HG02759 (cell line): ENCODE measurements around the gene HLF.

Source experiments
- ATAC-seq: cut with Tn5 transposase; IDR thresholded peaks from one replicate; pipeline ENCODE4 v1.9.1; 2021; ENCODE audit warnings: mild to moderate bottlenecking, moderate library complexity; ENCODE audit not compliant: unreplicated experiment

Gene HLF

DNA sequence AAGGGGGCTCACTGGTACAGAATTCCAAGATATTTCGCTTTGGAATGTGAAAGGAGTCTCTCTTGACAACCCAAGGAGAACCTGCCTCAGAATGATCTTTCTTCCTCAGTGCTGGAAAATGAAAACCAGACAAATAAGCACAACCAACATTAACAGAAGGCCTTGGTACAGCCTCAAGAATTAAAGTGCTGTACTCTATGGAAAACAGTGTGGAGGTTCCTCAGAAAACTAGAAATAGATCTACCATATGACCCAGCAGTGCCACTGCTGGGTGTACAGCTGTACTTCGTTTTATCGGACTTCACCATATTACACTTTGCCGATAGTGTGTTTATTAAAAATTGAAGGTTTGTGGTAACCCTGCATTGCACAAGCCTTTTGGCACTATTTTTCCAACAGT, 25.2 kb downstream of the HLF start:
- ATAC-seq, result no peak

DNA sequence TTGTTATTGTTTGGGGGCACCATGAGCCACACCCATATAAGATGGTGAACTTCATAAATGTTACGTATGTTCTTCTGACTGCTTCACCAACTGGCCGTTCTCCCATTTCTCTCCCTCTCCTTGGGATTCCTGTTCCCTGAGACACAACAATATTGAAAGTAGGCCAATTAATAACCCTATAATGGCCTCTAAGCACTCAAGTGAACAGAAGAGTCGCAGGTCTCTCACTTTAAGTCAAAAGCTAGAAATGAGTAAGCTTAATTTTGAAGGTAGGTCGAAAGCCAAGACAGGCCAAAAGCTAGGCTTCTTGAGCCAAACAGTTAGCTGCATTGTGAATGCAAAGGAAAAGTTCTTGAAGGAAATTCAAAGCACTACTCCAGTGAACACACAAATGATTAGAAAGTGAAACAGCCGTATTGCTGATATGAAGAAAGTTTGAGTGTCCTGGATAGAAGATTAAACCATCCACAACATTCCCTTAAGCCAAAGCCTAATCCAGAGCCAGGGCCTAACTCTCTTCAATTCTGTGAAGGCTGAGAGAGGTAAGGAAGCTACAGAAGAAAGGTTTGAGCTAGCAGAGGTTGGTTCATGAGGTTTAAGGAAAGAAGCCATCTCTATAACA, 25.8 kb downstream of the HLF start:
- no peak for ATAC-seq

DNA sequence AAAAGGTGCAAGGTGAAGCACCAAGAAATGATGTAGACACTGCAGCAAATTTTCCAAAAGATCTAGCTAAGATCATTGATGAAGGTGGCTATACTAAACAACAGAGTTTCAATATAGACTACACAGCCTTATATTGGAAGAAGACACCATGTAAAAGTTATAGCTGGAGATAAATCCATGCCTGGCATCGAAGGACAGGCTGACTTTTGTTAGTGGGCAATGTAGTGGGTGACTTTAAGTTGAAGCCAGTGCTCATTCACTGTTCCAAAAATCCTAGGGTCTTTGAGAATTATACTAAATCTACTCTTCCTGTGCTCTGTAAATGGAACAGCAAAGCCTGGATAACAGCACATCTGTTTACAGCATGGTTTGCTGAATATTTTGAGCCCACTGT, 26.4 kb downstream of the HLF start:
- ATAC-seq, result no peak

DNA sequence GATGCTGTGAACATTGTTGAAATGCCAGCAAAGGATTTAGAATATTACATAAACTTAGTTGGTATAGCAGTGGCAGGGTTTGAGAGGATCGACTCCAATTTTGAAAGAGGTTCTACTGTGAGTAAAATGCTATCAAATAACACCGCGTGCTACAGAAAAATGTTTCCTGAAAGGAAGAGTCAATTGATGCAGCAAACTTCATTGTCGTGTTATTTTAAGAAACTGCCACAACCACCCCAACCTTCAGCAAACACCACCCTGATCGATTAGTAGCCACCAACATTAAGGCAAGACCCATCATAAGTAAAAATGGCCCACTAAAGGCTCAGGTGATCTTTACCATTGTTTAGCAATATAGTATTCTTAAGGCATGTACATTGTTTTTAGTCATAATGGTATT, 27.3 kb downstream of the HLF start:
- ATAC-seq, result no peak

DNA sequence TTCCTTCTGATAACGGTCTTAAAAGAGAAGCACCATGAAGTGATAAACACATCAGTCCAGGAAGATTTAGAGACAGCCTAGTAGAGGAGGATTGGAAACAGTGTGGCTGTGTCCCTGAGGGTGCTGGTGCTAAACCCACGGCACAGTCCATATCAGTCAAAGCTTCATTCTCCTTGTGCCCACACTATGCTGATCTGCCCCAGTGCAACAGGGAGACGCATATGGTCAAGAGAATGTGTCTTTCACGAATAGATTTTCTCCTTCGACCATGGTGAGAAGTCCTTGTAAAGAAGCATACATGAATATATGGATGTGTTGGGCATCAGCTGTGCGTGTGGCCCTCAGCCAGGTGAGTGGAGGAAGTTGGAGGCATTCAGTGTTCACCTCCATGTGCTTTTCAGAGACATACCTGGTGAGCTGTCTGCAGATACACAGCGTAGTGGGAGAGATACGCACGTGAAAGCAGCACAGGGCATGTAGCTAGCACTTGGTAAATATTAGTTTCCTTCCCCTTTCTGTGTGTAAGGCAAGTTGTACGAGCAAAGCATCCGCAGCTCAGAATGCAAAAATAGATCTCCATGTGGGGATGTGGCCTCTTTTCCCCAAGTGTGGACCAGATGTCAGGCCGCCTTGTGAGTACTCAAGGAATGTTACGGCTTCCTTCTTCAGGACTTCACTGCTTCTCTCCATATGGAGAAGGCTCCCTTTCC, 29.4 kb downstream of the HLF start:
- no peak for ATAC-seq

DNA sequence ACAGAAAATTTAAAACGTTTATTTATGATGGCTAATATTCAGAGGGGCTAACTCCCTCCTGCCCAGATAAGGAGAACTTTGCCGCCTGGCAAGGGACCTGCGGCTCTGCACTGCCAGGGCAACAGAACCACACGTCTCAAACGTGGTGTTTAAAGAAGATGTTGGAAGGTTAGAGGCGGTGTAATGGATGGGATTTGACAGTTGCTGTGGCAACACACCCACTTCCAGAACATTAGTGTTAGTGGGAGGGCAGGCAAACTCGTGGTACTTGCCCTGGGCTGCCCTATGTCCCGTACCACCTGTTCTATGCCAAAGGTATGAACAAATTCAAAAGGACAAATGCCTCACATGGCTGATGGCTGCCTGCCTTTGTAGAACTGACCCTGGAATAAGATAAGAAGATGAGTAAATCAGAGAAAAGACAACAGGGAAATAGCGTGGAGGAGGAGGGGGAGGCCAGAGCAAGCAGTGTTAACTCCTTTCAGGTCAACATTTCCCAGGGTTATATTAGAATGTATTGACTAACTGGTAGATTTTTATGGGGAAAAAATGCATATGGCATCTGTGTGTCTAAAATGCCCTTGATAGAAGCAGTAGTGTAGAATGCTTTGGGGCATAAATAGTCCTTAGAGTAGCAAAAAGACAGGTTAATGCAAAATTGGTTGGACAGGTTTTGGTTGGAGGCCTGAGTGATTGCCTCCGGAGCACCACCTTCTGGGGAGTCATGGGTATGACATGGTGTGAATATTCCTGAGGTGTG, 30.8 kb downstream of the HLF start:
- ATAC-seq, result peak; percentile 90

DNA sequence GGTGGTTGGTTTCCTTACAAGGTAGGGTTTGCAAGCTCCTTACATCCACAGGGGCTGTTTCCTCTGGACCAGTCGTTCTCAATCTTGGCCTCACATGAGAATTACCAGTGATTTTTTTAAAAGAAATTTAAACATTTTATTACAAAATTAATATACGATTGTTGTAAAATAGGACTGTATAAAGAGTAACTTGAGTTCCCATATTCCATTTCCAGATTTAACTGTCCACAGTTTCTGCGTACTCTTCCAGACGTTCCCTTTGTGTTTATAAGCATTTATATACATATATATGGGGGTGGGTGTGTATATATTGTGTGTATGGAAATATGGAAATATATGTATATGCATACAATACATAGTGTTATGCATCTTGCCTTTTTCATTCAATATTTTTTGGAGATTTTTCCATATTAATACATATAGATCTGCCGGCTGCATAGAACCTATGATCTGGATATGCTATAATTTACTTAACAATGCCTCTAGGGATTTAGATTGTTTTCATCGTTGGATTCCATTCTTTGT, 31.5 kb downstream of the HLF start:
- ATAC-seq, result no peak

DNA sequence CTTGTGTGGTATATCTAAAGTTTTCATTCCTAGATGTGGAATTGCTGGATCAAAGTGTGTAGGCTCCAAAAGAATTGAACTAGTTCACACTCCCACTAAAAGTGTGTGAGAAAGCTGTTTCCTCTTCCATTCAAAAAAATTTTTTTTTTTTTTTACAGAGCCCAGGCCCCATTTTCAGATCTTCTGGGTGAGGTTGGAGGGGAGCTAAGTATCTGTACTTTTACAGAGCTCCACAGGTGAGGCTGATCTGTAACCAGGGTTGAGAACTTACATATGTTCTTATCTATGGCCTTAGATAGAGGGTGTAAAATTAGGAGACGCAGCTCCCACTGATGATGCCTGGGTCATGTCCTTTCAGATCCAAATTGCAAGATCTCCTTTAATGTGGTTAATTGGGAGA, 31.9 kb downstream of the HLF start:
- no peak for ATAC-seq

DNA sequence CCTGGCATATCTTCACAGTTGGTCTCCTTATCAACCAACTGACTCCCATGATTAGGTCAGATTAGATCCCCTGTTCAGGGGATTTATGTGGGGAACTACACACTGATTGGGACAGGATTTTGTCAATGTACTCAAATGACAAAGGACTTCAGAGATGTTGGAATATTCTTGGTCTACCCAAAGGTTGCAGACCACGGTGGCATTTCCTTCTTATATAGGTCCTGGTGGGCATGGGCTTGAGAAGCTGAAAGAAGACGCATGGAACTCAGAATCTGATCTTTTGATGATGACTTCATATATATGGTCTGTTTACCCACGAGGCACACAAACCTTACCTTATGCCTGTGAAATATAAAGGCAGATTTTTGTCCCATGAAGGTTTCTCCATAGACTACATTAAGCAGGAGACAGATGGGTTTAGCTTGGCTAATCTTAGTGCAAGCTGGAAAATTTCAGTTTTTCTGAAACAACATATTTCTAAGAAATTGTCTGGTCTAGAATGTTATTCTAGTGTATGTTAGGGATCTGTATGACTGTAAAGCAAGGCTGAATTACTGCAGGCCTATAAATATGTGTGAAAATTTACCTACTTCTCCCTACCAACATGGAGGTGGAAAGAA, 33.5 kb downstream of the HLF start:
- no peak for ATAC-seq

DNA sequence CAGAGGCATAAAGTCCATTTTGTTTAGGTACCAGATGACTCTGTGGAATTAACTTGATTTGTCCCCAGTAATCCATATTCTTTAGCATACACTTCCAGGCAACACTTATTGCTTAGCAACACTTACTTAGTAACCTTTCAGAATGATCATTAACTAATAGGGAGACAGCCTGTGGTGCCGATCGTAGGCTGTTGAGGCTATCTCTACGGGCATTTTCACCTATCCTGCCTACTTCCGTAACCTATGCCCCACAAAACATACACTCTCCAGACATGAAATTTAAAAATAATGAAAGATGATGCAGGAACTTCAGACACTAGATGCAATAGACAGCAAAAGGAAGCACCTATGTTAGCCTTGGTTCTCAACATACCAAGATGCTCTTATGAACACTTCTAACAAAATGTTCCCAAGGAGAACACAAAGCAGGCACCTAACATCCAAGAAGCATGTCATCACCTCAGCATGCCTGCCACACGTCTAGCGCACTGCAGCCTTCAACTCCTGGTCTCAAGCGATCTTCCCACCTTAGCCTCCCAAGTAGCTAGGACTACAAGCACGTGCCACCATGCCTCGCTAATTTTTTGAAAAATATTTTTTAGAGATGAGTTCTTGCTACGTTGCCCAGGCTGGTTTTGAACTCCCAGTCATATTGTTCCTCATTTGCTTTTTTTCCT, 34.5 kb downstream of the HLF start:
- no peak for ATAC-seq

DNA sequence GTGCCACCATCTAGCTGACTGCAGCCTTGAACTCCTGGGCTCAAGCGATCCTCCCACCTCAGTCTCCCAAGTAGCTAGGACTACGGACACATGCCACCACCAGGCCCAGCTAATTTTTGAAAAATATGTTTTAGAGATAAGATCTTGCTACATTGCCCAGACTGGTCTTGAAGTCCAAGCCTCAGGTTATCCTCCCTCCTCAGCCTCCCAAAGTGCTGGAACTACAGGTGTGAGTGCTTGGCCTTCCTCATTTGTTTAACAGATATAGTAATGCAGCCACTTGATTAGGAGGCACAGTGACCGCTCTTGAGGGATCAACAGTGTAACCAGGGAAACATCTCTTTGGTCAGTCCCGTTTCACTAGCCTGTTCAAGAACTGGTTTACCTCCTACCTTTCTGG, 35.1 kb downstream of the HLF start:
- ATAC-seq, result no peak

DNA sequence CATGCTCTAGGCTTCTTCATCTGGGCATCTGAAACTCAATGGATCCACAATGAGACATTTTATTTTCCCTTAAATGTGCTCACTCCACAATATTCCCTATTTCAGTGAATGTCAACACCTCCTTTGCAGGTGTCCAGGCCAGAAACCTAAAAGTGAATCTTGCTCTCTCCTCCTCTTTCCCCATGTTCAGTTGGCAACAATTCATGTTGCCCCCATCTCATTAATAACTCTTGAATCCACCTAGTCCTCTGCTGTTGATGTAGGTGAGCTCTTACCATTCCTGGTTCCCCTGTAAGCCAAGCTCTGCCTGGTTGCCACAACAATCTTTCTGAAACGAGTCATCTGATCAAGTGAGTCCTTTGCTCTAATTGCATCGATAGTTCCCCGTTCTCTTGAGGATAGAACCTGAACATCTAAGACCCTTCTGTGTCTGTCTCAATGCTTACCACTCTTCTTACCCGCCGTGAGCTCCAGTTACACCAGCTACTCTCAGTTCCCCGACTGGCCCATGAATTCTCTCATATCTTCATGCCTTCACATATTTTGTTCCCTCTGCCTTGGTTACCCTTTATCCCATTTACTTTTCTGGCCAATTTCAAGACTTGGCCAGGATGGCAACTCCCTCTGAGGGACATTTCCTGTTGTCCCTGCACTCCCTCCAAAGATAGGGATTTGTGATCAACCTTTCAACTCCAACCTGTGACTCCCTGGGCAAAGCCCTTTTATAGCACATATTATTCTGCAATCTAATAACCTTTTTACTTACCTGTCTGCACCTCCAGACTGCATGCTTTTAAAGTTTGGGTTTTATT, 35.9 kb downstream of the HLF start:
- no peak for ATAC-seq

DNA sequence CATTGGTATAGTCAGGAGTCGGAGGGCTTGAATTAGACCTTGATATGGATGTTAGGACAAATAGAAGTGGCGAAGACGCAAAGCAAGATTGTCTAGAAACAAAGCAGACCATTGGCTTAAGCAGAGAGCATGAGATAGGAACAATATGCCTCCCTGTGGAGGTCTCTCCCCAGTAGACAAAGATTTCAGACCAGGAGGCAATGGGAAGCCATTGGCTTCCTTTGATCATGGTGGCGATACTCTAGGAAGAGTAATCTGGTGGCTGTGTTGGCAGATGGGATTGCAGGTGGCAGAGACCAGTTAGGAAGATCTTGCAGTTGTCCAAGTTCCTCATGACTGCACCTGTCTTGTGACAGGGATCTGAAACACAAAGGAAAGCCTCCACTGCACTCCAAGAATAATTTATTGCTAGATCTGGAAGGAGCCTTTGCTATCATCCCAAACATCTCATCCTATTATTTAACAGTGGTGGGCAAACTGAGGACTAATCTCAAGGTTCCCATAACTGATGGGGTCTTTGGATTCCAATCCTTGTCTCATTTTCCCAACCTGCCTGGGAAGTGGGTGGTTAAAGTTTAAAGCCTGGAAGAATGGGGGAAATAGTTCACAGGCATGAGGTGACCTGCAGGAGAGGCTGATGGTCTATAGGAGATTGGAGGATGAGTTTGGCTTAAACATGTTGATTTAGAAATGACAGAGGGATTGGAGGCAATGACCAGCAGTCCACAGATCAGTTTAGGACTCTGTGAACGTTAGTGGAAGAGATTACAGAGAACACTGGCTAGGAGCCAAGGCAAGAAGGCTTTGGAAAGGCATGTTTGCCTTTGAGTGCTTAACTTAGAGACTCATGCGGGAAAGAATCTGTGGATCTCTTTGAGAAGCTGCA, 37.0 kb downstream of the HLF start:
- ATAC-seq, result no peak

DNA sequence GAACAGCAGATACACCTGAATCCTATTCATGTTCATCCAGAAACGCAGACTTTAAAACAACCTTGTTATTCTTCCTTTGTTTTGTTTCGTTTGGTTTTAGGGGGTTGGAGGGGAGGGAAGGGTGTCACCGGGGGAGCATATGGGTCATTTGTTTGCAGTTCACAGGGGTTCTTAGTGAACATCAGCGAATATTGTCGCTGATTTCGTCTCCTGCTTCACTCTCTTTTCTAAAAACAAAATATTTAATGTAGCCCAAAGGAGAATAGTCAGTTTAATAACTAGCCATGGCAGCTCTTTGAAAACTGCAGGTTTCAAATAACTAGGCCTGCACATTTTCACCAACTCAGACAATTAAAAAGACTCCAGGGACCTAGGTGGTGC, 37.6 kb downstream of the HLF start:
- ATAC-seq, result no peak

DNA sequence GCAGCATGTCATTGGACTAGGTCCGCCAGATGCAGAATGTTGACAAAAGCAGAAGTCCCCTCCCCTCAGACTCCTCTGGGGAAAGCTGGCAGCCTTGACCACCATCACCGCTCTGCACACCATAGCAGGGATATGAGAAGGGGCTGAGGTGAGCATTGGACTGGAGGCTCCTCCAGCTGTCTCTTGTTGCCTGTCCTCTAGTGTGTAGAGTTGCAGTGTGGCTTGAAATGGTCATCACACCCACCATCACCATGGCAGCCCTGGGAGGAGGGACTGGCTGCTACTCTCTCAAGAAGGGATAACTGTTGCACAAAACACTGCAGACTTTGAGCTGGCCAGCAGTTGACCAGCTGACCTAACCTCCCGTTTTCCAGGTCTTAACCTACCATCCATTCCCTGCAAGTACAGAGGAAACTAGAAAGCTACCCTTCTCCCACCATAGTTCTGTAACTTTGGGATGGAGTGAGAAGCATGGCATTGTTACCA, 38.3 kb downstream of the HLF start:
- ATAC-seq, result no peak

DNA sequence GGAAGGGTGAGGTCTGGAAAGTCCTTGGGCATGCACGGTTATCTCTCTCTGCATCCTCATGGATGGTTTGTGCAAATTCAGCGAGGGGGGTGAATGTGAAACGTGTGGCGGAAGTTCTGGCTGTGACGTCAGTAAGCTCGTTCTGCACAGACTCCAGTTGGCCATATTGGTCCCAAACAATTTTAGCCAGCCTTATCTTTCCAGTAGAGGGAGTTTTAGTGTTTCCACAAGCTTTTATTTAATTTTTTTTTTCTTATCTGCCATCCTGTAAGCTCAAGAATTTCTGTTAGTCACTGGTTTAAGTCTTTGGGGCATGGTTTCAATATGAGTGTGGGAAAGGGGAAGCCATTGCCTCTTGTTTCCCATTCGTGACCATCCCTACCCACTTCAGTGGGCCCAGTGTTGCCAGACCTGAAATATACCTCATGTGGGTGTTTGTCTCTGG, 39.0 kb downstream of the HLF start:
- peak; percentile 56 for ATAC-seq

DNA sequence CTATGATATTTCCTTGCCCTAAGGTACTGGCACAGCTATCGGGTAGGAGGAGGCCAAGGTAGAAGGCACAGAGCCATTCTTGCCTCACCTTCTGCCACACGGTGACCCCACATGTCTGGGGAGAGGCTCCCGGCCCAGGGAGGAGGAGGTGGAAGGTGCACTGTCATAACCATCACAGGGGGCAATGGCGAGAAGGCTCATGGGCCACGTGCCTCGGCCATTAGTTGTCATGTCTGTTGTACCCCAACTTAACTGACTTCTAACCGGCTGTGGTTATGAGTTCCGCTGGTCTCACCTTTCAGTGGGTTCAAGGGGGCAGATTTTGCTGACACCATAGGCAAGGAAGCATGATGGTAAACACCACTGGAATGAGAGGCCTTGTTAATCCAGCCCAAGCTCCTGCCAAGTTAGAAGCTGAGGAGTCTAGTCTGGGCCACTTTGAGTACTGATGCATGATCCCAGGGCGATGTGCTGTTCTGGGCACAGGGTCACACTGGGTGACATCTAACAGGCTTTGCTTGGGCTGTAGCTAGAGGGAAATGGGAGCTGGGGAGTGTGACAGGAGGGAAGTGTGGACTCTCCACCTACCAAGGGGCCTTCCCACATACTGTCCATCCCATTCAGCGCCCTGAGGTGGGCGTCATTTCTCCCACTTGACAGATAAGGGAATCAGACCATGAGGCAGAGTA, 39.6 kb downstream of the HLF start:
- ATAC-seq, result no peak

DNA sequence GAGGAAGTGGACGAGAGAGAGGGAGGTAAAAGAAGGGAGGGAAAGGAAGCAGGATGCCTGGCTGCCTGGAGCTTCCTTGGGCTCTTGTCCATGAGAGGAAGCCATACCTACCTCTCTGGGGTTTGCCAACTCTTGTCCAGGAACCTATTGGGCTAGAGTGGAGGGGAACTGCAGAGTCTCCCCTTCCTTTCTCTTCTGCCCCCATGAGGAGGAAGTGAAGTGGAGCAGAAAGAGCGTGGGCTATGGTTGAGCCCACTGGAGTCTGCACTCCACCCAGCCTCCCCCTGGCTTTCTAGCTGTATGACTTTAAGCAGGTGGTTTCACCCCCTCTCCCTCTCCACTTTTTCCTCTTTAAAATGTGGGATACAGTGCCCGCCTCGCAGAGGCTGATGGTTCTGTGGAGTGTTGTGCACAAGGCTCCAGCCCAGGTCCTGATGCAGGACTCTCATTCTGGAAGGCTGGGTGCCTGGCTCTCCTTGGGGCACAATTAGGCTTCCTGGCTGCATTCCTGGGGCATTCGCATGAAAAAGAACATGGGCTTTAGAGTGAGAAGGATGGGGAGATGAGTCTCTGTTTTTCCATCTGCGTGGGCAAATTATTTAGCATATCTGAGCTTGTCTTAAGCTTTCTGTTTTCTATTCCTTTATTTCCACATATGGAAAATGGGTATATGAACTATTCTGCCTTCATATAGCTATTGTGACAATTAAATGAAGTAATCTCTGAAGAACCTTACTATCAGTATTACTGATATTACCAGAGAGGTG, 40.7 kb downstream of the HLF start:
- ATAC-seq, result no peak
